ENCODE measurements around the gene UROS.

- no peak for TF ChIP-seq ZNF24 (IDR thresholded peaks at IDR 0.05)
- no peak for TF ChIP-seq SMC3 (IDR thresholded peaks at IDR 0.05; ENCODE audit: borderline replicate concordance, low read length)
- no peak for TF ChIP-seq YBX1 (IDR thresholded peaks at IDR 0.05)
- no peak for TF ChIP-seq ZNF274 (IDR thresholded peaks at IDR 0.05; ENCODE audit: insufficient read depth, insufficient read length)
These were observed 15.0 kb downstream of the UROS start for GRCh38 chr10:125808047-125808446.

All from GM12878 (cell line).